Spleen (tissue), 7 donors: Measurements from ENCODE around the gene SEC22A.

Experiments used
- POLR2A ChIP-seq, 3 donors: fragments of 450-650 bp; IDR thresholded peaks; one replicate each; pipeline ENCODE4 v1.5.1; 2017; ENCODE audit warnings: antibody characterized with exemption in 3 of 3, mild to moderate bottlenecking in 1 of 3
- POLR2AphosphoS5 ChIP-seq, 3 donors: sonication (generic); formaldehyde crosslinking; IDR thresholded peaks; one replicate each; pipeline ENCODE4 v1.5.1; 2017; ENCODE audit warnings: antibody characterized with exemption in 3 of 3
- TF ChIP-seq, protein P1 (sequence below), 11 experiments: fragments of 200-600 bp in 7 of 11; fragments of 450-650 bp in 4 of 11; sonication (generic) in 4 of 11; IDR thresholded peaks in 8 of 11; conservative IDR thresholded peaks in 3 of 11; 1 replicate in 7 of 11; 2 replicates in 4 of 11; pipeline versions ENCODE4 v1.4.0 to v1.8.0; 2016 to 2021; ENCODE audit warnings: antibody characterized with exemption in 11 of 11, inconsistent platforms in 4 of 11, mild to moderate bottlenecking in 1 of 11
- donor health status: DM: no; HTN: no; CAD: no; lungs with moderate emphysema.
- donor health status: DM: no; HTN: no; CAD: no.
- donor health status: DM: no; HTN: no; CAD: no.

DNA sequence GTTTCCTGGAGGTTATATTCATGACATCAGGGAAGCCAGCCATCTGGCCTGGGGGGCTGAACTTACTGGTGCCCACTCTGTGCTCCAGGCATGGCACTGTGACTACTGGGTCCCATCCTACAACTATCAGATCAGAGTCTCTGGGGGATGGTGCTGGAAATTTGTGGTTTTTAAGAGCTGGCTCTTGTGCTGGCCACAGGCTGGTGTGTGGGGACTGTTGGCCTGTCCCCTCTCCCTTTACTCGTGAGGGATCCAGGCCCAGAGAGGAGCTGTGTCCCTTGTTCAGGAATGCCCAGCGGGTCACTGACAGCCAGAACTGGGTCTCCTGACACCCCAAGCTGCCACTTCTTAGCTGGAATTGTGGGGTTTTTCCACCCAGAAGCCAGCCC lies 44.5 kb upstream of the SEC22A start:
- TF ChIP-seq, protein P1, sequence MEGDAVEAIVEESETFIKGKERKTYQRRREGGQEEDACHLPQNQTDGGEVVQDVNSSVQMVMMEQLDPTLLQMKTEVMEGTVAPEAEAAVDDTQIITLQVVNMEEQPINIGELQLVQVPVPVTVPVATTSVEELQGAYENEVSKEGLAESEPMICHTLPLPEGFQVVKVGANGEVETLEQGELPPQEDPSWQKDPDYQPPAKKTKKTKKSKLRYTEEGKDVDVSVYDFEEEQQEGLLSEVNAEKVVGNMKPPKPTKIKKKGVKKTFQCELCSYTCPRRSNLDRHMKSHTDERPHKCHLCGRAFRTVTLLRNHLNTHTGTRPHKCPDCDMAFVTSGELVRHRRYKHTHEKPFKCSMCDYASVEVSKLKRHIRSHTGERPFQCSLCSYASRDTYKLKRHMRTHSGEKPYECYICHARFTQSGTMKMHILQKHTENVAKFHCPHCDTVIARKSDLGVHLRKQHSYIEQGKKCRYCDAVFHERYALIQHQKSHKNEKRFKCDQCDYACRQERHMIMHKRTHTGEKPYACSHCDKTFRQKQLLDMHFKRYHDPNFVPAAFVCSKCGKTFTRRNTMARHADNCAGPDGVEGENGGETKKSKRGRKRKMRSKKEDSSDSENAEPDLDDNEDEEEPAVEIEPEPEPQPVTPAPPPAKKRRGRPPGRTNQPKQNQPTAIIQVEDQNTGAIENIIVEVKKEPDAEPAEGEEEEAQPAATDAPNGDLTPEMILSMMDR (IDR thresholded peaks at IDR 0.05 in 8 of 11, conservative IDR thresholded peaks at IDR 0.05 in 3 of 11) = no peak
- TF ChIP-seq POLR2AphosphoS5 (IDR thresholded peaks at IDR 0.05) (no peak), POLR2A (IDR thresholded peaks at IDR 0.05) (no peak)
